Cardiac fibroblast (primary cell): ENCODE data around the gene C2CD3.
A peak's percentile ranks its signal among the peaks of the same experiment; 100 is the strongest.

Experiments
- DNase-seq, 2 donors: peaks; one replicate each; pipeline versions ENCODE4 v3.0.0 to v3.0.0-alpha.2; 2010; ENCODE audit warnings: low read depth in 2 of 2
- H3K4me3 ChIP-seq, 2 donors: replicated peaks in 1 of 2; 1 replicate in 1 of 2; 2 replicates in 1 of 2; pipeline ENCODE4 v1.5.1; 2011; ENCODE audit warnings: low read depth in 2 of 2, low read length in 2 of 2, mild to moderate bottlenecking in 2 of 2, moderate library complexity in 1 of 2
- CTCF ChIP-seq: IDR thresholded peaks from one replicate; pipeline ENCODE4 v1.5.1; 2011; ENCODE audit warnings: low read depth, mild to moderate bottlenecking, low read length, inconsistent platforms

Gene C2CD3

GRCh38 chr11:74055938-74056337 lies 114.9 kb downstream of the C2CD3 start:
- DNase-seq, result peak; percentile 34 to 66
- TF ChIP-seq CTCF, result no peak

DNA sequence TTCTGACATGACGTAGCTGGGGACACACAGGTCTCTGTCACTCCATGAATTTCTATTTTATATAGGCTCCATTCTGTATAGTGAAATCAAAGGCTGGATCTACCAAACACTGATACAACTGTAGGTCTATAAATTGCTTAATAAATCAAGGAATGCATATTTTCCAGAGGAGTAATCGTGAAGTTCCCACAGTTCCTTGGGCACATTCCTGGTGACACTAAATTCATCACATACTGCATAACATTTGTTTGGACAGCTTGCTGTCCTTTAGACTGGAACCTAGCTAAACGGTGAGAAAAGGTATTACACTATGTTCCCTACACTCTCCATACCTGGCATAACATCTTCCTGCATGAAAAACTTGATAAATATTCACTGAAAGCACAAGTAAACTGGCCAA lies 120.3 kb downstream of the C2CD3 start:
- DNase-seq, result peak in 1 of 2 donors; percentile 18

More at GRCh38 chr11:74055938-74056337, 114.9 kb downstream of the C2CD3 start:
- H3K4me3 ChIP-seq, result no peak overlapping the region

GRCh38 chr11:74048993-74049392 lies 121.8 kb downstream of the C2CD3 start:
- no peak overlapping the region for H3K4me3 ChIP-seq
- peak in 1 of 2 donors; percentile 4 for DNase-seq
- no peak for TF ChIP-seq CTCF

More for the DNA sequence above, 120.3 kb downstream of the C2CD3 start:
- no peak for TF ChIP-seq CTCF
- H3K4me3 ChIP-seq, result no peak overlapping the region

DNA sequence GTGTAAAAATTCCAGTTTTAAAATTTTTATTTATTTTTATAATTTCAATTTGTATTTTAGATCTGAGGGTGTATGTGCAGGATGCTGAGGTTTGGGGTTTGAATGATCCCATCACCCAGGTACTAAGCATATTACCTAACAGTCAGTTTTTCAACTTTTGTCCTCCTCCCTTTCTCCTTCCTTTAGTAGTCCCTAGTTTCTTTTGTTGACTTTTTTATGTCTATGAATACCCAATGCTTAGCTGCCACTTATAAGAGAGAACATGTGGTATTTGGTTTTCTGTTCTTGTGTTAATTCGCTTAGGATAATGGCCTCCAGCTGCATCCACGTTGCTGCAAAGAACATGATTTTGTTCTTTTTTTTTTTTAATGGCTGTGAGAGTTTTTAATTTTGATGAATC lies 126.3 kb downstream of the C2CD3 start:
- DNase-seq, result no peak
- no peak overlapping the region for H3K4me3 ChIP-seq
- TF ChIP-seq CTCF, result no peak

- DNase-seq, result no peak
- TF ChIP-seq CTCF, result no peak
- H3K4me3 ChIP-seq, result no peak overlapping the region
These were observed 127.4 kb downstream of the C2CD3 start for GRCh38 chr11:74043450-74043849.

DNA sequence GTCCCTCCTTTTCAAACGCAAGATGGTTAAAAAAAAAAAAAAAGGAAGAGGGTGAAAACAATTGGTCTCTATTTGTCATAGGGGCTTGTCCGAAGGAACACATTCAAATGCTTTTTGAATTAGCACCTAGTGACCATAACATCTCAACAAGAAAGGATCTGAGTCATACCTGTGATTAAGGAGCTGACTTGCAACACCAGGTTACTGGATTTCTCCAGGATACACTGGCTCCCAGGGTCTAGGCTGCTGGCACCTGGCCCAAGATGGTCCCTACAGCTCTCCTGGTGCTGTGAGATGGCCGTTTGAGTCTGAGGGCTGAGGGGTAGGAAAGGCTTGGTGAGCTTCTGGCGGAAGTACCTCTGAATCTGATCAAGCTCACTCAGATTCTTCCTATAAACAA lies 133.5 kb downstream of the C2CD3 start:
- H3K4me3 ChIP-seq, result no peak overlapping the region
- no peak for TF ChIP-seq CTCF
- peak in 1 of 2 donors; percentile 77 for DNase-seq

DNA sequence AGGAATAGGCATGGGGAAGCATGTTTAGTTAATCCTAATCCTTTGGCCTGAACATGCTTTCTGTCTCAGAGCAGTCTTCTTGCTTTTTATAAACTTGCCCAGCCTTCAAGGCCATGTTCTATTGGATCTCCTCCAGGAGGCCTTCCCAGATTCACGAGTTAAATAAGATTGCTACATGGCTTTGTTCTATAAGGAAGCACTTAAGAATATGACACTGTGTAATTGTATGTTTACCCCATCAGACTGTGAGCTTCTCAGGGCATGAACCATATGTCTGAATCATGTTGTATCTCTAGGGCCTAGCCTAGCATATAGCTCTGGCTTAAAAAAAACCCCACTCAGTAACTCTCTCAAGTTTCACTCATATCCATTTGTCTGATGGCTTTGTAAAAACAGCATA lies 135.5 kb downstream of the C2CD3 start:
- H3K4me3 ChIP-seq, result no peak overlapping the region
- peak in 1 of 2 donors; percentile 59 for DNase-seq
- TF ChIP-seq CTCF, result no peak
